HCT116 (cell line): Measurements from ENCODE around the gene MSL2.

Experiments used
- CBX3 ChIP-seq: IDR thresholded peaks from 2 replicates; pipeline ENCODE4 v1.6.1; 2012; ENCODE audit warnings: low read depth
- CEBPB ChIP-seq: IDR thresholded peaks from 2 replicates; pipeline ENCODE4 v1.6.1; 2012; ENCODE audit warnings: low read depth
- EZH2 ChIP-seq: fragments of 200-600 bp; sonication (generic); IDR thresholded peaks from 2 replicates; pipeline ENCODE4 v1.6.1; 2017; ENCODE audit warnings: antibody characterized with exemption, mixed run types
- EZH2phosphoT487 ChIP-seq: fragments of 200-600 bp; IDR thresholded peaks from 2 replicates; pipeline ENCODE4 v1.6.1; 2018; ENCODE audit warnings: antibody characterized with exemption, borderline replicate concordance
- POLR2A ChIP-seq: IDR thresholded peaks from 2 replicates; pipeline ENCODE4 v1.7.0; 2011; ENCODE audit warnings: borderline replicate concordance; ENCODE audit not compliant: insufficient read depth, insufficient read length; ENCODE audit errors: extremely low read depth
- POLR2AphosphoS5 ChIP-seq: IDR thresholded peaks from 2 replicates; pipeline ENCODE4 v1.6.1; 2011; ENCODE audit warnings: mild to moderate bottlenecking, low read depth, low read length, moderate library complexity
- RAD21 ChIP-seq: IDR thresholded peaks from 2 replicates; pipeline ENCODE4 v1.6.1; 2012; ENCODE audit warnings: low read depth, mild to moderate bottlenecking
- SIN3A ChIP-seq: IDR thresholded peaks from 2 replicates; pipeline ENCODE4 v1.6.1; 2012; ENCODE audit warnings: low read depth
- SP1 ChIP-seq: IDR thresholded peaks from 2 replicates; pipeline ENCODE4 v1.6.1; 2012; ENCODE audit warnings: low read depth
- TCF7L2 ChIP-seq: IDR thresholded peaks from 2 replicates; pipeline ENCODE4 v1.7.0; 2011; ENCODE audit warnings: borderline replicate concordance, inconsistent platforms; ENCODE audit not compliant: insufficient read depth, insufficient read length; ENCODE audit errors: extremely low read depth
- ZNF274 ChIP-seq: fragments of 200-500 bp; sonication (Bioruptor generic); IDR thresholded peaks from 2 replicates; pipeline ENCODE4 v1.6.1; 2014; ENCODE audit warnings: mild to moderate bottlenecking, low read depth, low read length, inconsistent platforms
- TF ChIP-seq, protein P1 (sequence below), 3 experiments: fragments of 200-600 bp in 1 of 3; sonication (generic) in 1 of 3; IDR thresholded peaks in 2 of 3; conservative IDR thresholded peaks in 1 of 3; 2 replicates each; pipeline ENCODE4 v1.5.1; 2012 to 2017; ENCODE audit warnings: low read depth in 2 of 3, low read length in 2 of 3, antibody characterized with exemption in 1 of 3, borderline replicate concordance in 1 of 3, control low read depth in 1 of 3, mild to moderate bottlenecking in 1 of 3, mixed read lengths in 1 of 3, mixed run types in 1 of 3, moderate library complexity in 1 of 3; ENCODE audit not compliant: insufficient read depth in 1 of 3
- TF ChIP-seq, protein P2 (sequence below): IDR thresholded peaks from 2 replicates; pipeline ENCODE4 v1.6.1; 2012

DNA sequence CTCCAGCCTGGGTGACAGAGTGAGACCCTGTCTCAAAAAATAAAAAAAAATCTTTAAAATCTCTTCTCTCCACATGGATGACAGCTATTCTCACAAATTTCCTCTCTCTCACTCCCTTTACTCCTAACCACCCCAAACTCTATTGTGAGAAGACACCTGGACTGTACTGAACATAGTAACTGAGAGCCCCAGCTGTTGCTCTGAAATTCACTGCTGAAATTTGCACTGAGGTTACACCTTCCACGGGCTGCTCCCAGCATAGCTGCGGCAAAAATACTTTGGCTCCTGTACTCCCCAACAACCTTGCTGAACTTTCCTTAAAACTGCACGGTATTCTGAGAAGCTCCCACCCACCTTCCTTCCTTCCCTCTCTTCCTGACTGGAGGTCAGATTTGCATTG lies 49.6 kb upstream of the MSL2 start:
- TF ChIP-seq, protein P1, sequence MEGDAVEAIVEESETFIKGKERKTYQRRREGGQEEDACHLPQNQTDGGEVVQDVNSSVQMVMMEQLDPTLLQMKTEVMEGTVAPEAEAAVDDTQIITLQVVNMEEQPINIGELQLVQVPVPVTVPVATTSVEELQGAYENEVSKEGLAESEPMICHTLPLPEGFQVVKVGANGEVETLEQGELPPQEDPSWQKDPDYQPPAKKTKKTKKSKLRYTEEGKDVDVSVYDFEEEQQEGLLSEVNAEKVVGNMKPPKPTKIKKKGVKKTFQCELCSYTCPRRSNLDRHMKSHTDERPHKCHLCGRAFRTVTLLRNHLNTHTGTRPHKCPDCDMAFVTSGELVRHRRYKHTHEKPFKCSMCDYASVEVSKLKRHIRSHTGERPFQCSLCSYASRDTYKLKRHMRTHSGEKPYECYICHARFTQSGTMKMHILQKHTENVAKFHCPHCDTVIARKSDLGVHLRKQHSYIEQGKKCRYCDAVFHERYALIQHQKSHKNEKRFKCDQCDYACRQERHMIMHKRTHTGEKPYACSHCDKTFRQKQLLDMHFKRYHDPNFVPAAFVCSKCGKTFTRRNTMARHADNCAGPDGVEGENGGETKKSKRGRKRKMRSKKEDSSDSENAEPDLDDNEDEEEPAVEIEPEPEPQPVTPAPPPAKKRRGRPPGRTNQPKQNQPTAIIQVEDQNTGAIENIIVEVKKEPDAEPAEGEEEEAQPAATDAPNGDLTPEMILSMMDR (IDR thresholded peaks at IDR 0.05 in 2 of 3, conservative IDR thresholded peaks at IDR 0.05 in 1 of 3; ENCODE audit: borderline replicate concordance in 1 of 3, insufficient read depth in 1 of 3, low read depth in 2 of 3, low read length in 2 of 3), result no peak
- no peak for TF ChIP-seq EZH2
- no peak for TF ChIP-seq TCF7L2
- TF ChIP-seq, protein P2, sequence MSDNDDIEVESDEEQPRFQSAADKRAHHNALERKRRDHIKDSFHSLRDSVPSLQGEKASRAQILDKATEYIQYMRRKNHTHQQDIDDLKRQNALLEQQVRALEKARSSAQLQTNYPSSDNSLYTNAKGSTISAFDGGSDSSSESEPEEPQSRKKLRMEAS, result no peak
- no peak for TF ChIP-seq POLR2AphosphoS5
- no peak for TF ChIP-seq CEBPB
- TF ChIP-seq POLR2A, result no peak
- no peak for TF ChIP-seq CBX3
- no peak for TF ChIP-seq EZH2phosphoT487
- no peak for TF ChIP-seq SIN3A
- TF ChIP-seq RAD21, result no peak
- no peak for TF ChIP-seq SP1
- TF ChIP-seq ZNF274, result no peak
